GM12874 (cell line): ENCODE measurements around the gene SH3BP1.

Experiments used
- CTCF ChIP-seq: IDR thresholded peaks from 2 replicates; pipeline ENCODE4 v1.5.1; 2011; ENCODE audit warnings: low read depth, mild to moderate bottlenecking, control low read depth, low read length, moderate library complexity; ENCODE audit not compliant: insufficient read depth

SH3BP1 gene

GRCh38 chr22:37659897-37660708 is 20.6 kb downstream of the SH3BP1 start:
- TF ChIP-seq CTCF = no peak

DNA sequence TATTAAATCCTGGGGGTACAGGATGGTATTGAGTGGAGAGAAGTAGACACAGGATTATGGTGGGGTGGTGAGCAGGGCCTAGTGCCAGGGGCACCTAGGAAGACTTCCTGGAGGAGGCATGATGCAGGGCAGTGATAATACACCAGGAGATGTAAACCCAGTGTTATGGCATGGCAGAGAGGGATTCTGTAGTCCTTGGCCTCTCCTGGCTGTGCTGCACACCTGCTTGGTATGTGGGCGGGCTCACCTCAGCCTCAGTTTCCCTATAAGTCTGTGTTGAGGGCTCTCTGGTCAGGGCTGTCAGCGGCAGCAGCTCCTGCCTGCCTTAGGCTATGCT is 21.2 kb downstream of the SH3BP1 start:
- no peak for TF ChIP-seq CTCF

- peak; percentile 42; the same call in 1 of the 2 replicates for TF ChIP-seq CTCF
Measured at GRCh38 chr22:37661160-37661924, 21.9 kb downstream of the SH3BP1 start.

DNA sequence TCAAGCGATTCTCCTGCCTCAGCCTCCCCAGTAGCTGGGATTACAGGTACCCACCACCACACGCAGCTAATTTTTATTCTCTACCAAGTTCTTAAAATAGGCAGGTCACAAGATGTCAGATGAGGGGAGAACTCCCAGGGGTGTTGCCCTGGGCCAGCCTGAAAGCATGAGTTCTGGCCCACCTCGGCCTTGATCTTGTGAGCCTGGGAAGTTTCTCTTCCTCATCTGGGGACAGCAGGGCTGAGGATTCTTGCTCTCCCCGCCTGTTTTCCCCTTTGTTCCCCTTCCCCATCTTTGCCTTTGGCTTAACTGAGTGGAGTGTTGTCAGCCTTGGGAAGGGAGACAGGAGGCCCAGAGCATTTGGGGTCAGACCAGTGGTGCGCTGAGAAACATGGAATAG is 22.6 kb downstream of the SH3BP1 start:
- no peak for TF ChIP-seq CTCF

- no peak for TF ChIP-seq CTCF
Measured at GRCh38 chr22:37663521-37664140, 24.2 kb downstream of the SH3BP1 start.

DNA sequence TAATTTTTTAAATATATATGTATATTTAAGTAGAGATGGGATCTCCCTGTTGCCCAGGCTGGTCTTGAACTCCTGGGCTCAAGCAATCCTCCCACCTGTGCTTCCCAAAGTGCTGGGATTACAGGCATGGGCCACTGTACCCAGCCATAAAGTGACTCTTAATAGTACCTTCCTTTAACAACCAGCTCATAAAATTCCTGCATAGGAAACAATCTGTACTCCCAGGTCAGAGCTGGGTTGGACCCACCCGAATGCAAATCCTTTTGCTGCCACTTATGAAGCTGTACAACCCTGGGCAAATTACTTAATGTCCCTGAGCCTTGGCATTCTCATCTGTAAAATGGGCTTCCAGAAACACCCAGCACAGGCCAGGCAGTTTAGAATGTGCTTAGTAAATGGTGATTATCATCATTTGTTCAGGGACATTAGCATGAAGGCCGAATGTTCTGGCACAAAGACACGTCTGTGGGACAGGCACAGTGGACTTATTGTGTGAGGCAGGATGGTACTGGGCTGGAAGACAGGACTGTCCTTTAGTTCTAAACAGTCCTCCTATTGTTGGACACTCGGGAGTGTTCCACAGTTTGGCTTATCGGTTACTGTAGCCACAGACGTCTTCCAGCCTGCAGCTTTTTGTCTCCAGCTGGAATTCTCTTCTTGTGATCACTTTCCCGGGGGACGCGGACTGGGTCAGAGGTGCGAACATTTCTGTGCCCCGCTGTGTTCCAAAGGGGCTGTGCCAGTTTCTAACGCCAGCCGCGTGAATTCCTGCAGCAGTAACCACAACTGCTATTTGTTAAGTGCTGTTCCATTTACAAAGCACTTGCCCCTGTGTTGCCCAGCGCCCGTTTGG is 25.0 kb downstream of the SH3BP1 start:
- no peak for TF ChIP-seq CTCF

- no peak for TF ChIP-seq CTCF
Measured at GRCh38 chr22:37665487-37665886, 26.0 kb downstream of the SH3BP1 start.
